Jurkat, Clone E6-1 (cell line): ENCODE results near the gene GABRA1.

Experiments used
- DNase-seq: peaks from one replicate; pipeline ENCODE4 v3.0.0-alpha.2; 2011; ENCODE audit warnings: low read depth, low spot score
- H3K4me3 ChIP-seq: 2 replicates; pipeline ENCODE4 v1.5.1; 2011; ENCODE audit warnings: mild to moderate bottlenecking, low read length, control low read depth, moderate library complexity

The GABRA1 gene

GRCh38 chr5:161946911-161947310 is 99.0 kb downstream of the GABRA1 start:
- DNase-seq, result no peak
- H3K4me3 ChIP-seq, result no peak overlapping the region
